NCI-H1092 (cell line): Measurements from ENCODE around the gene ADAMTS6.
A peak's percentile ranks its signal among the peaks of the same experiment; 100 is the strongest.

Experiments used
- DNase-seq: peaks from one replicate; lab custom pipeline; 2025; lab: John Stamatoyannopoulos, UW

Gene ADAMTS6

GRCh38 chr5:65144136-65144871 is 337.4 kb downstream of the ADAMTS6 start:
- DNase-seq = no peak

GRCh38 chr5:65142511-65143011 is 339.2 kb downstream of the ADAMTS6 start:
- DNase-seq = no peak

GRCh38 chr5:65142016-65142415 is 339.7 kb downstream of the ADAMTS6 start:
- DNase-seq = no peak

GRCh38 chr5:65141493-65141892 is 340.2 kb downstream of the ADAMTS6 start:
- no peak for DNase-seq

GRCh38 chr5:65137631-65138030 is 344.1 kb downstream of the ADAMTS6 start:
- no peak for DNase-seq

GRCh38 chr5:65133477-65134110 is 348.1 kb downstream of the ADAMTS6 start:
- DNase-seq = no peak

GRCh38 chr5:65132386-65132785 is 349.3 kb downstream of the ADAMTS6 start:
- no peak for DNase-seq

GRCh38 chr5:65128226-65128625 is 353.5 kb downstream of the ADAMTS6 start:
- DNase-seq = no peak

GRCh38 chr5:65127161-65127901 is 354.4 kb downstream of the ADAMTS6 start:
- no peak for DNase-seq

GRCh38 chr5:65126542-65127069 is 355.1 kb downstream of the ADAMTS6 start:
- no peak for DNase-seq

- DNase-seq = peak; percentile 75
Measured at GRCh38 chr5:65125591-65126541, 355.9 kb downstream of the ADAMTS6 start.

GRCh38 chr5:65121880-65122436 is 359.8 kb downstream of the ADAMTS6 start:
- no peak for DNase-seq

- DNase-seq = peak; percentile 85
Measured at GRCh38 chr5:65120371-65120967, 361.3 kb downstream of the ADAMTS6 start.

GRCh38 chr5:65117525-65117924 is 364.2 kb downstream of the ADAMTS6 start:
- DNase-seq = no peak

GRCh38 chr5:65113771-65114170 is 367.9 kb downstream of the ADAMTS6 start:
- DNase-seq = no peak

GRCh38 chr5:65111961-65112658 is 369.6 kb downstream of the ADAMTS6 start:
- no peak for DNase-seq

- DNase-seq = no peak
Measured at GRCh38 chr5:65108786-65109743, 372.7 kb downstream of the ADAMTS6 start.

- DNase-seq = no peak
Measured at GRCh38 chr5:65105301-65105700, 376.4 kb downstream of the ADAMTS6 start.

- no peak for DNase-seq
Measured at GRCh38 chr5:65104831-65105230, 376.9 kb downstream of the ADAMTS6 start.
